Peyer's patch (tissue), 4 donors: ENCODE measurements around the gene BUB3.

Experiments used
- CTCF ChIP-seq, 6 experiments: fragments of 450-650 bp in 4 of 6; fragments of 200-600 bp in 2 of 6; sonication (generic) in 1 of 6; IDR thresholded peaks; one replicate each; pipeline ENCODE4 v1.5.1; 2017 to 2019; ENCODE audit warnings: antibody characterized with exemption in 6 of 6, mild to moderate bottlenecking in 3 of 6, moderate library complexity in 1 of 6
- POLR2A ChIP-seq, 2 donors: fragments of 450-650 bp; IDR thresholded peaks; one replicate each; pipeline ENCODE4 v1.5.1; 2017; ENCODE audit warnings: antibody characterized with exemption in 2 of 2, mild to moderate bottlenecking in 2 of 2, moderate library complexity in 2 of 2

GRCh38 chr10:123133541-123134342, 20.5 kb upstream of the BUB3 start:
- TF ChIP-seq CTCF (IDR thresholded peaks at IDR 0.05) (no peak), POLR2A (IDR thresholded peaks at IDR 0.05) (no peak)
